Muscle of back (tissue), 11 donors: ENCODE data around the gene WDR53. TPM values are rescaled to one million over a fixed set of nuclear protein-coding genes. Genes with fewer than 3 reads are reported as not detected.
"Not testable (repeated sequence)": the region's sequence is repeated elsewhere in the genome, so short reads cannot be mapped to it uniquely, and the experiment has no call there.

Experiments used
- DNase-seq, 3 donors: peaks; one replicate each; pipeline versions ENCODE4 v3.0.0 to v3.0.0-alpha.2; 2013
- polyA plus RNA-seq, 10 donors: library from polyadenylated mRNA; unstranded; fragments of 120-200 nt; gene quantifications; one replicate each; pipeline ENCODE4 v1.2.1, GENCODE V29; 2013; ENCODE audit not compliant: insufficient read length in 10 of 10

WDR53 gene
- polyA plus RNA-seq, 10 donors: 7.0 to 11.7 (median 10.4) TPM

DNA sequence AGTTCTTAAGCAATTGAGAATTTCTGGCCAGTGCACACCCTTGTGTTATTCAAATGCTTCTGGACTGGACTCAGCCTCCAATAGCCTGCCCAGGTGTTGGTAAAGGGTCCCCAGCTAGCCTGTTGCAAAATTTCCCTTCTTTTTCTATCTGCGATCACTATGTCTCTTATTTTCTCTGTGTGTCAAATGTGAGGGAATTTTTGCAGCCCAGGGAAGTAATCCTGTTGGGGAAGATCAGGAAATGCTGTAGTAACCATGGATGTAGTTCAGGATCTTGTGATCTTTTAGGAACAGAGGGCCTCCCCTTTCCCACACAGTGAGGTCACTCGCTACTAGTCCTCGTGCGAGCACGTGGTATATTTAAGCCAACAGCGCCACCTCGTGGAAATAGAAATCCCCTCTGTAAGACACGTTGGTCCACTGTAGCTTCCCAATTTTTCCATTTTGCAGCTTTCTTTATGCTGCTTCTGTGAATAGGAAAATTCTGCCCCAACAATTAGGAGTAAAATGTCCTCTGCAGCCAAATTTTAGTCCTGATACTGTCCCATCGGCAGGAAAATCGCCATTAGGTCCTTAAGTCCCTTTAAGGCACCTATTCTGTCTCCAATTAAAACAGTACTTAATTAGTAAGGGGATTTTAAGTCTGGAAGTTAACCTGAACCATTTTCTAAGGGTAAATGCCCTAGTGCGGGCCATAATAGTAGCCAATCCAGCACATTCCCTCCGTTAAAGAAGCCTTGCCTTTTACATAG lies 49.2 kb downstream of the WDR53 start:
- peak in 1 of 3 donors; percentile 12 for DNase-seq

GRCh38 chr3:196517919-196518318 lies 50.4 kb downstream of the WDR53 start:
- no peak for DNase-seq

- no peak for DNase-seq
Measured at GRCh38 chr3:196517162-196517800, 51.1 kb downstream of the WDR53 start.

DNA sequence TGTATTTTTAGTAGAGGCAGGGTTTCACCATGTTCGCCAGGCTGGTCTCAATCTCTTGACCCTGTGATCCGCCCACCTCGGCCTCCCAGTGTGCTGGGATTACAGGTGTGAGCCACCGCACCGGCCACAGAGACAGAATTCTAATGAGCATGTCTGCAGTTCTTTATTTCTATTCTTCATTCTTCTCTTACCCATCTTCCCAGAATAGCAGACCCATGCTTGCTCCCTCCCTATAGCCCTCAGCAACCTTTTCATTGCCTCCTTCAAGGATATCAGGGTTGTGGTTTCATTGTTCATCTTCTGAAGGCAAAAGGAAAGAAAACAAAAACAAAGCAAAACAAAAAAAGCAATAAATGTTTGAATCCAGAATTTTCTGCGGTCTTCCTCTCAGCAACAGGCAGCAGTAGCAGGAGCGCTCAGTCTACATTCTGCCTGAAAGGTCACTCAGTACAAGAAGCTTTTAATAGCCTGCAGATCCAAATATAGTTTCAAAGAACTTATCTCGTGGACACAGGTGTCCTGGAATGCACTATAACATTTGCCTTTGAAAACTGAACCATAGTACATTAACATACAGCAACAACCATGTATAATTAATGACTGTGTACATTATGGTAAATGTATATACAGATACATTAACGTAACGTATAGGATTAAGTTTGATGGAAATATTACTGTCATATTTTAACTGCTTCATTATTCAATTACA lies 53.3 kb downstream of the WDR53 start, which contains the start of gene SMCO1:
Gene SMCO1 (minus strand): TSS at position 434 of the 709 bp plus-strand sequence. CDS start 137 bp downstream, at position 297.
- no peak for DNase-seq

GRCh38 chr3:196514350-196514716 lies 54.0 kb downstream of the WDR53 start:
- no peak for DNase-seq

GRCh38 chr3:196513697-196514349 lies 54.5 kb downstream of the WDR53 start:
- DNase-seq: no peak

GRCh38 chr3:196511646-196512425 lies 56.5 kb downstream of the WDR53 start:
- not testable (repeated sequence) for DNase-seq

DNA sequence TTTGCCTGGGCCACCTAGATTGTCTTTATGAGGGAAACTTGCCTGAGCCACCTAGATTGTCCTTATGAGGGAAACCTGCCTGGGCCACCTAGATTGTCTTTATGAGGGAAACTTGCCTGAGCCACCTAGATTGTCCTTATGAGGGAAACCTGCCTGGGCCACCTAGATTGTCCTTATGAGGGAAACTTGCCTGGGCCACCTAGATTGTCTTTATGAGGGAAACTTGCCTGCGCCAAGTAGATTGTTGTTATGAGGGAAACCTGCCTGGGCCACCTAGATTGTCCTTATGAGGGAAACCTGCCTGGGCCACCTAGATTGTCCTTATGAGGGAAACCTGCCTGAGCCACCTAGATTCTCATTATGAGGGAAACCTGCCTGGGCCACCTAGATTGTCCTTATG lies 57.2 kb downstream of the WDR53 start:
- DNase-seq: not testable (repeated sequence)

DNA sequence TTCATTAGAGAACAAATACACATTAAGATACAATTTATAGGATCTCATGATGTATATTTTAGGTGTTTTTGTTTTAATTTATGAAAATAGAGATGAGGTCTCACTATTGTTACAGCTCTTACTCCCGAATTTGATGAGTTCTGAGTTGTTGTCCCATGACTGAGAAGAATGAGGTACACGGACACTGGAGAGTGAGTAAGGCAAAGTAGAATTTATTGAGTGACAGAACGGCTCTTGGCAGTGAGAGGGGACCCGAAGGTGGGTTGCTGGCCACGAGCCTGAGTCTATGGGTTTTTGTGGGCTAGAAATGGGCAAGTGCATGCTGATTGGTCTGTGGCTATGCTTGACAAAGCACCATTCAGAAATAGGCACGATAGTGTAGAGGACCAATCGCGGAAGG lies 61.7 kb downstream of the WDR53 start:
- no peak for DNase-seq

DNA sequence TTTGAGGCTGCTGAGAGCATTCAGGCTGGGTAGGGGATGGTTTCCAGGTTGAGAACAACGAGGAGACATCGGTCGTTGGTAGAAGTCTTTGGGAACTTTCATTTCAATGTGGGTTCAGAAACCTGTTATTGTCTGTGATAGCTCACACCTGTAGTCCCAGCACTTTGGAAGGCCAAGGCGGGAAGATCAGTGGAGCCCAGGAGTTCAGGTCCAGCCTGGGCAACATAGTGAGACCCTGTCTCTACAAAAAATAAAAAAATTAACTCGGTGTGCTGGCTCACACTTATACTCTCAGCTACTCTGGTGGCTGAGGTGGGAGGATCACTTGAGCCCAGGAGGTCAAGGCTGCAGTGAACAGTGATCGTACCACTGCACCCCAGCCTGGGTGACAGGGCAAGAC lies 63.8 kb downstream of the WDR53 start:
- DNase-seq: no peak

Other genes with a start within 250 kb of the WDR53 start
- under 1 TPM in 8 of 10 donors, not detected in 2; 0.09 to 0.45 (median 0.18) TPM for gene TM4SF19, start 230.2 kb downstream of the WDR53 start, polyA plus RNA-seq
- 10 to 100 TPM; 13.4 to 24.3 (median 19.5) TPM for gene UBXN7, start 136.1 kb downstream of the WDR53 start, polyA plus RNA-seq
- 10 to 100 TPM in 5 of 10 donors, 1 to 10 TPM in 5; 7.1 to 11.9 (median 10.0) TPM for gene RNF168, start 64.8 kb downstream of the WDR53 start, polyA plus RNA-seq
- gene SMCO1, start 53.2 kb downstream of the WDR53 start, polyA plus RNA-seq: 1 to 10 TPM; 1.2 to 6.4 (median 1.9) TPM
- gene FBXO45, start 106 bp upstream of the WDR53 start, polyA plus RNA-seq: 10 to 100 TPM; 12.6 to 19.5 (median 14.6) TPM
- 1 to 10 TPM; 3.9 to 6.8 (median 5.3) TPM for gene NRROS, start 71.1 kb upstream of the WDR53 start, polyA plus RNA-seq
- gene CEP19, start 143.7 kb upstream of the WDR53 start, polyA plus RNA-seq: 1 to 10 TPM; 1.6 to 4.4 (median 1.9) TPM
- 10 to 100 TPM; 13.6 to 23.2 (median 17.5) TPM for gene PIGX, start 143.8 kb upstream of the WDR53 start, polyA plus RNA-seq
- 10 to 100 TPM; 45.2 to 66.3 (median 53.6) TPM for gene PAK2, start 171.3 kb upstream of the WDR53 start, polyA plus RNA-seq